NCI-H146 treated with DMSO at 0.1 percent for 48 hours (cell line): ENCODE results near the gene CUBN.

Experiments
- DNase-seq: peaks from one replicate; lab custom pipeline; 2025; ENCODE audit not compliant: unreplicated experiment; lab: John Stamatoyannopoulos, UW

CUBN gene

GRCh38 chr10:16843252-16843870 is 286.2 kb downstream of the CUBN start:
- DNase-seq = peak; percentile 41

GRCh38 chr10:16835228-16835627 is 294.4 kb downstream of the CUBN start:
- DNase-seq = no peak

GRCh38 chr10:16832351-16833080 is 297.1 kb downstream of the CUBN start:
- no peak for DNase-seq

DNA sequence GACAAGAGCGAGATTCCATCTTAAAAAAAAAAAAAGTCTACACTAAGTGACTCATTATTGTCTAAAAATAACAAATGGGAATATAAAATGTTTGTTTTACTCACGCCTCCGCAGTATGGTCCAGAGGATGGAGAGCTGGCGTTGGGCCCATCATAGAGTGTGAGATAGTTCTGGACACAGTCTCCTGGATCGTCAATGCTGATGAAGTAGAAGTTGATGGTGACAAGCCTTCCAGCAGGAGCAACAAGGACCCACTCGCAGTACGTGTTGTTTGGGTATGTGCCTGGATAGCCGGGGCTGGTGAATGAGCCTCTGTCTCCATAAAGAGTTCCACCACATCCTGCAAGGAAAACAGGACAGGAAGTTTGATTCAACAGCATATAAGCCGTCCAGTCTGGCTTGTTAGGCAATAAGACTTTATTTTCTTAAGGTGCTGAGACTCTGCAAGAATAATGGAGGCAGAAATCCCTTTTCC is 300.9 kb downstream of the CUBN start:
- no peak for DNase-seq

- peak; percentile 97 for DNase-seq
These were observed 301.5 kb downstream of the CUBN start for GRCh38 chr10:16828114-16828568.

GRCh38 chr10:16827474-16827873 is 302.1 kb downstream of the CUBN start:
- peak; percentile 62 for DNase-seq

DNA sequence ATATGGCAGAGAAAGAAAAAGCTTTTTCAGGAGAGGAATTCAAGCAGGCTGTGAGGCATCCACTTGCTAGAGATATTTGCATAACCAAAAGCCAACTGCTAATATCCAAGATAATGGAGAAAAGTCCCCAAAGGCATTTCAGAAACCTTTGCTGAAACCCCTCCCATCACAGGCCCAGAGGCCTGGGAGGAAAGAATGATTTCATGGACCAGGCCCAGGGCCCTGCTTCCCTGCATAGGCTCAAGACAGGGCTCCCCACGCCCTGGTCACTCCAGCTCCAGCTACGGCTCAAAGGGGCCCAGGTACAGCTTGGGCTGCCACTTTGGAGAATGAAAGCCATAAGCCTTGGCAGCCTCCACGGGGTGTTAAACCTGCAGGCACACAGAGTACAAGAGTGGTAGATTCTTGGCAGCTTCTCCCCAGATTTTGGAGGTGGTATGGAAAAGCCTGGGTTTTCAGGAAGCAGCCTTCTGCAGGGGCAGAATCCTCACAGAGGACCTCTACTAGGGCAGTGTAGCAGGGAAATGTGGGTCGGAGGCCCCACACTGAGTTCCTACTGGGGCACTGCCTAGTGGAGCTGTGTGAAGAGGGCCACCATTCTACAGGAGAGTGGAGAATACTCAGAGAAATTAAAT is 306.8 kb downstream of the CUBN start:
- no peak for DNase-seq

DNA sequence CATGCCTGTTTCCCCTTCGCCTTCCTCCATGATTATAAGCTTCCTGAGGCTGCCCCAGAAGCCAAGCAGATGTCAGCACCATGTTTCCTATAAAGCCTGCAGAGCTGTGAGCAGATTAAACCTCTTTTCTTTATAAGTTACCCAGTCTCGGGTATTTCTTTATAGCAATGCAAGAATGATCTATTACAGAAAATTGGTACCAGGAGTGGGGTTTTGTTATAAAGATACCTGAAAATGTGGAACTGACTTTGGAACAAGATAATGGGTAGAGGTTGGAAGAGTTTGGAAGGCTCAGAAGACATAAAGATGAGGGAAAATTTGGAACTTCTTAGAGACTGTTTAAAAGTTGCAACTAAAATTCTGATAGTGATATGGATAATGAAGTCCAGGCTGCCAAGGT is 307.6 kb downstream of the CUBN start:
- no peak for DNase-seq

DNA sequence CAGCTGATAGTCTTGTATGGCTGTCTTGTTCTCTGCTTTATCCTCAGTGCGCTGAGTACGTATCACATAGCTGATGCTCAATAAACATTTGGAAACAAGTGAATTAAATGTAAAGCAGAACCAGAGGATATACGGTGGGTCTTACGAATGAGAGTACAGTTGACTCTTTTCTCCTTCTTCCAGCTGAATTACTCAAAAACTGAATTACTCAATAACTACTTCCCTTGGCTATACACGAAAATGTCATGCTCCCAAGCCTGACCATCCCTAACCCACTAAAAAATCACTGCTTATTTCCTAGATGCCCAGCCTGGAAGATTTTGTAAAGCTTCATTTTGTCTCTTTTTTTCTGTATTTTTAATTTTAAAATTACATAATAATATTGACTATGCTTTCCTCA is 309.2 kb downstream of the CUBN start:
- DNase-seq = no peak

DNA sequence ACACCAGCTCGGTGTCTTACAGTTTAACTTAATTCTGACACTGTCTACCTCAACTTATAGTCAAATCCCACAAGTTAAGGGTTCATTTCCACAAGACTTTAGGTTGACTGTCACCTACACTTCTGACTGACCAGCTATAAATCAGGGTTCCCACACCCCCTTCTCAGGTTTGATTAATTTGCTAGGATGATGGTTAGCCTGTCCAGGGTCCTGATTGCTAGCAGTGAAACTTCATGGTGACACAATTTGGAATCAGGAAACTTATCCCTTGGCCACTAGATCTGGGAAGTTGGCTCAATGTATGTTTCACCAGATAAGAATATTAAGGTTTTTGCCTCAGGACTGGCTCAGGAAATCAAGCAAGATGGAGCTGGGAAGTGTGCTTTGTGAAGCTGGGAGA is 309.6 kb downstream of the CUBN start:
- no peak for DNase-seq

DNA sequence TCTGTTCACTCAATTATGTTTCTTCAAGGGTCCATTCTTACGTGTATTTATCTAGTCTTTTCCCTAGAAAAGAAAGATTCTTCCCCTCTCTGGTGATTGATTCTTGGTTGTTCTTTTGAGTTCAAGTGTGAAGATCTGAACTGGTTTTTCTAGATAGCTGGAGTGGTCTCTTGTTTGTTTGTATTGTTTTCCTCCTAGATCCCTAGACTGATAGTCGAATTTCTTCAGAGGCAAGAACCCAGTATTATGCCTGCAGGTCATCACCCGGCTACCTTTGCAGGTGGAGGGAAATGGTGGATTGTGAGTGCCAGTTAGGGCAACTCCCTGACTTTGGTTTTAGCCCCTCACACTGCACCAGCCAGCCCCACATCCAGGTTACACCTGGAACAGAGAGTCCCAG is 310.2 kb downstream of the CUBN start:
- DNase-seq = no peak

GRCh38 chr10:16819026-16819425 is 310.6 kb downstream of the CUBN start:
- DNase-seq = no peak

GRCh38 chr10:16817125-16818019 is 312.2 kb downstream of the CUBN start, which contains the start of gene RSU1:
Gene RSU1 (minus strand): TSS chr10:16817424. CDS start chr10:16817081, 343 bp downstream.
- peak; percentile 100 for DNase-seq

GRCh38 chr10:16816830-16817124 is 312.8 kb downstream of the CUBN start:
- DNase-seq = peak; percentile 51

DNA sequence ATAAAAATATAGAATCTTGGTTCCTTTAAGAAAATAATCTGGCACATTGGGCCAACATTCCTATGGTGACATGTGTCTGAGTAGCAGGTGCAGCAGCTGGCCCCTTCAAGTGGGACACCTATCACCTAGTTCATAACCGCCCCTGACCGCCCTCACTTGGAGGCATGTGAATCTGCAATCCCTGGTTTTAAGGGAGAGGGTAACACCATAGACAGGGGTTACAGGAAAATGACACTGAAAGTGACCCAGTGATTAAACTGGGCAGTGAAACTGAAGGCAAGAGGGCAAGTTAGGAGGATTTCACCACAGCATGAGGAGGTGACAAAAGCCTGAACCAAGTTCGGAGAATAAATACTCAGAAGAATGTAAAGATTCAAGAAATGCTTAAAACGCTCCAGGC is 313.4 kb downstream of the CUBN start:
- no peak for DNase-seq

DNA sequence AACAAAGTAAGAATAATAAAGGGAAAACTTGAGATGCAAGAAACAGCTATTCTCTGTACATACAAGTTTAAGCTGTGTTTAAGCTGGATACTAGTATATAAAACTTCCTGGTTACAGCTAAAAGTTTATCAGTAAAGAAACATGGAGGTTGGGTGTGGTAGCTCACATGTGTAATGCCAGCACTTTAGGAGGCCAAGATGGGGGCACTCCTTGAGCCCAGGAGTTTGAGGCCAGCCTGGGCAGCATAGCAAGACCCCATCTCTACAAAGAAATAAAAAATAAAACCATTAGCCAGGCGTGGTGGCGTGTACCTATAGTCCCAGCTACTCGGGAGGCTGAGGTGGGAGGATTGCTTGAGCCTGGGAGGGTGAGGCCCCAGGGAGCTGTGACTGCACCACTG is 315.6 kb downstream of the CUBN start:
- no peak for DNase-seq

DNA sequence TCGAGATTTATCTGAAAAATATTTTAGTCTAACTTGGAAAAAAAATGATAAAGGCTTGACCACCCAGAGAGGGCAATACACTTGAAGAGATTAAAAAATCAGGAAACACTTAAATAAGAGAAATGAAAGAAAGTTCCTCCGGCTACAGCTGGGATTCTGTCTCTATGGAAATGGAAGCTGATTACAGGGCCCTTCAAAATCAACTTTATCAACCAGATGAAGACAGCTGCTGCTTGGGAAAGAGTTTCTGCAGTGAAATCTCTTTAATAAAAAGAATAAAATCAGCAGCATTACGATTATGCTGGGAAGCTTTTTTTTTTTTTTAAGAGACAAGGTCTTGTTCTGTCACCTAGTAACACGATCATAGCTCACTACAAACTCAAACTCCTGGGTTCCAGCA is 316.9 kb downstream of the CUBN start:
- DNase-seq = no peak

DNA sequence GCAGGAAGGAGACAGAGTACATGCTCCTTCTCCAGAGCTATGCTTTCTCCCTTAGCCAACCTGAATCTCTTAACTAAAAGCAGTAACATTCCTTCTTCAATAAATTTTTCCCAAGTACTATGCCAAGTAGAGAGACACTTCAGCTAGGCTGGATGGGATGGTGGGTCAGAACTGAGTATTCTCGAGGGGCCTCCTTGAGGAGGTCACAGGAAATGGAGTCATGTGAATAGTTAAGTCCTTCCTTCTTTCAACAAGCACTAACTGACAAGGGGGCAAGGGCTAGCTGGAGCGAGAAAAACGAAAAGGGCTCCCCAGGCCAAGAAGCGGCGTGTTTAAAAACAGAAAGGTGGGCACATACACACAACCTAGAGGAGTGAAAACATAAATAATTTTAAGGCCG is 317.8 kb downstream of the CUBN start:
- DNase-seq = no peak

DNA sequence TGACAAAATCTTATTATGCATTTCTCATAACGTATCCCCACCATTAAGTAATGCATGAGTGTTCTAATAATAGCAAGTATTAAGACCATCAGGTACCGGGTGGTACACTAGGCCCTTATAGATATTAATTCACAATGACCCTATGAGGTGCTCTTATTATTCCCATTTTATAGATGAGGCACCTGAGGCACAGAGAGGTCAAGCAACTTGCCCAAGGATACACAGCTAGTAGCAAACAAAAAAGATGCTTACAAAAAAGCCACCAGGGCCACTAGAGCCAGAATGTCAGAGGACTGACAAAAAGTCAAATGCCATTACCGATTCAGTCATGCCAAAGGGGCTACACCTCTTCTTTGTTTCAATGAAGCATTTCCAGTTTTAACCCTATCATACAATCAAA is 318.3 kb downstream of the CUBN start:
- no peak for DNase-seq

- DNase-seq = peak; percentile 52
These were observed 320.4 kb downstream of the CUBN start for GRCh38 chr10:16809074-16809718.

DNA sequence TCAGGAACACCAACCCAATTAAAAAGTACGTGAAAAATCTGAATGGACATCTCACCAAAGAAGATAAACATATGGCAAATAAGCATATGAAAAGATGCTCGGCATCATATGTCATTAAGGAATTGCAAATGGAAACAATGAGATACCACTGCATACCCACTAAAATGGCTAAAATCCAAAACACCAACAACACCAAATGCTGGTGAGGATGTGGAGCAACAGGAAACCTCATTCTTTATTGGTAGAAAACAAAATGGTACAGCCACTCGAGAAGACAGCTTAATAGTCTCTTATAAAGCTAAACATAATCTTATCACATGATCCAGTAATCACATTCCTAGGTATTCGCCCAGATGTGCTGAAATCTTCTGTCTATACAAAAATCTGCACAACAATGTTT is 325.5 kb downstream of the CUBN start:
- DNase-seq = no peak
